Esophagus muscularis mucosa (tissue), 4 donors: ENCODE data around the gene AHNAK2.

Source experiments
- CTCF ChIP-seq, 3 experiments: fragments of 200-600 bp in 2 of 3; fragments of 450-650 bp in 1 of 3; sonication (generic) in 2 of 3; IDR thresholded peaks; one replicate each; pipeline ENCODE4 v1.5.1; 2017 to 2019; ENCODE audit warnings: antibody characterized with exemption in 3 of 3, mild to moderate bottlenecking in 2 of 3, moderate library complexity in 1 of 3
- EP300 ChIP-seq: sonication (generic); formaldehyde crosslinking; IDR thresholded peaks from one replicate; pipeline ENCODE4 v1.6.1; 2017; ENCODE audit warnings: antibody characterized with exemption
- POLR2A ChIP-seq: fragments of 450-650 bp; IDR thresholded peaks from one replicate; pipeline ENCODE4 v1.6.1; 2017; ENCODE audit warnings: antibody characterized with exemption, moderate library complexity, mild to moderate bottlenecking, low read depth
- POLR2AphosphoS5 ChIP-seq, 2 donors: sonication (generic); formaldehyde crosslinking; IDR thresholded peaks; one replicate each; pipeline ENCODE4 v1.6.1; 2017; ENCODE audit warnings: antibody characterized with exemption in 2 of 2

- TF ChIP-seq CTCF (IDR thresholded peaks at IDR 0.05) (no peak), EP300 (no peak), POLR2A (no peak), POLR2AphosphoS5 (IDR thresholded peaks at IDR 0.05) (no peak)
These were observed 58.2 kb downstream of the AHNAK2 start for GRCh38 chr14:104919993-104920315.
